GM15510 (cell line): Measurements from ENCODE around the gene CAMSAP2.

Experiments
- POLR2A ChIP-seq: IDR thresholded peaks from 3 replicates; pipeline ENCODE4 v1.6.1; 2011; ENCODE audit warnings: borderline replicate concordance; ENCODE audit not compliant: insufficient read length; ENCODE audit errors: extremely low read depth

CAMSAP2 gene

DNA sequence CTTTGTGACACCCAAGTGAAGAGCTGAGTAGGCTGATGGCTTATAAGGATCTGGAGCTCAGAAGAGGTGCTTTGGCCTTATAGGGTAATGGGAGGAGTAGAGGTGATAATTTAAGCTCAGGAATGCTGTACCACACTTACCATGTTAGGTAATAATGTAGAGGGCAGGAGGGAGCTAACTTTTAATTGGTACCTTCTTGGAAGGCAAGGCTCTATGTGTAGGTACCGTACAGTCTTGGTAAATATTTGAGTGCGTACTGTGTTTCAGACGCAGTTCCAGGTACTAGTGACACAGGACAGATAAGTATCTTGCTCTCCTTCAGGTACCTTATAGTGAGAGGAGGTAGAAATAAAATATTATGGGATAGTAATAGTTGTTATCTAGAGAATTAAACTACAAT lies 16.8 kb downstream of the CAMSAP2 start:
- TF ChIP-seq POLR2A: no peak

DNA sequence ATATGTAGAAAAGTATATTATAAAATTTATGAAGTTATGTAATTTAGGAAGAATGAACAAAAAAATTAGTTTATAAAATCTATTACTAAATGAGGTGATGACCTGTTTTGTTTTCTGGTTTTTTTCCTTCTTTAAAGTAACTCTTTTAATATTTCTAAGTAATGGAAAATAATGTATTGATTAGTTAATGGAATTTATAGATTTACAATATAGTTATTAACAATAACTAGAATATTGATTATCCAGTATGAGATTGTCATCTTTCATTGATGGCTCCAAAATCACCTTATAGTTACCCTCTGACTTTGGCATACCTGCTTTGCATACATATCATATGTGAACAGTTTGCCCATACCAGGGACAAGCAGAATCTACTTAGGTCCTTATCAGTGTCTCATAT lies 23.4 kb downstream of the CAMSAP2 start:
- TF ChIP-seq POLR2A: no peak

DNA sequence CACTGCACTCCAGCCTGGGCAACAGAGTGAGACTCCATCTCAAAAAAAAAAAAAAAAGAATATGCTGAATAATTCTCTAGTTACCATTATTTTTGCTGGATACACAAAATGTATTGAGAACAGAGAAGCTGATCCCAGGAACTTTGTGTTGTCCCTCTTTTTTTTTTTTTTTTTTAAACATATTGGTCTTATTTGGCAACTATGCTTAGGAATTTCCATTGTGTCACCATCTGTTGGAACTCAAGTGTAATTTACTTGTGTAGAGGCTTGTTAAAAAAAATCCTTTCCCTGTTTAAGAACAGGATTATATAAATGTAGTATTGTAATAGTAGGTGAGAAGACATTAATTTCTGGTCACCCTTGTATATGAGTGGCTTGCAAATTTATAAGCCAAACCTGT lies 28.6 kb downstream of the CAMSAP2 start:
- TF ChIP-seq POLR2A: no peak

DNA sequence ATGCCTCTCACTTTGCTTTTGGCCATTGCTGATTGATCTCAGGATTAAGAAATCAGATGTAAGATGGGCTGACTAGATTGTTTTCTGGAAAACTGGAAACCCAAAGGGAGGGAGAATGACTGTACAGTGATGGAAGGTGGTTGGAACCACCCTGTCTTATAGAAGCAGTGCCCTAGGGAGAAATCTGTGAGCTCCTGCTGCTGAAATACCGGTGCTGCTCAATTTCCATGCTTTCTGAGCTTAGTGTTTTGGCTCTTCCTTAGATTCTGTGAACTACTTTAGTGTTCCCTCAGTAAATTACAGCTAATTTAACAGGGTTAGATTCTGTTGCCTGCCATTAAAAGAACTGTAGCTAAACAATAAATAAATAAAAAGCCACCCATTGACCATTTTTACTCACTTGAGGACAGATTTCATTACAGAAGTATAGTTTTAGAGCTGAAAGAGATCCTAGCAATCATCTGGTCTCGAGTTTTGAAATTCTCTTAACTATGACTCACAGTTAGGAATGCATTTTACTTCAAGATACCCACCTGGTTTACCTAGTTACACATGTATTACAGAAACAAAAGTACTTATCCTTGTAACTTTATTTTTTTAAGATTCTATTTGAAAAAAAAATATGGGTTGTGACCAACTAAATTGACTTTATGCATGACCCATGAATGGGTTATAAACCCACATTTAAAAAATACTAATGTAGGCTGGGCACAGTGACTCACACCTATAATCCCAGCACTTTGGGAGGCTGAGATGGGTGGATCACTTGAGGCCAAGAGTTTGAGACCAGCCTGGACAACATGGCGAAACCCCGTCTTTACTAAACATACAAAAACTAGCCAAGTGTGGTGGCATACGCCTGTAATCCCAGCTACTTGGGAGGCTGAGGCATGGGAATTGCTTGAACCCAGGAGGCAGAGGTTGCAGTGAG lies 33.2 kb downstream of the CAMSAP2 start:
- TF ChIP-seq POLR2A: no peak

DNA sequence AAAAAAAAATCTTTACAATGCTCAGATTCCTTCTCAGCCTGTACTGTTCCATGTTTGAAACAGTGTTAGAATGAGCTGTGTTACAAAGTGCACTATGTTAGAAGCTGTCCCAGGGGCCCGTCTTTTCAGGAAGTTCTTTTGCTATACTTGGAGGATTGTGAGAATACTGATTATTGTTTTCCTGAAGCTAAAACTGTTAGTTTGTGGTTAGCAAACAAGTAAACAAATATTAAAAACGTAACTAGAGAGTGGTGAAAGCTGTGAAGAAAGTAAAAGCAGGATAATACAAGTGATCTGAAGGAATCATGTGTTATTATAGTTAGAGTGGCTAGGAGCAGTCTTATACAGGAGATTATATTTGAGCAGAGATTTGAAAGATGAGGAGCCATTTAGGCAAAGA lies 35.6 kb downstream of the CAMSAP2 start:
- no peak for TF ChIP-seq POLR2A

DNA sequence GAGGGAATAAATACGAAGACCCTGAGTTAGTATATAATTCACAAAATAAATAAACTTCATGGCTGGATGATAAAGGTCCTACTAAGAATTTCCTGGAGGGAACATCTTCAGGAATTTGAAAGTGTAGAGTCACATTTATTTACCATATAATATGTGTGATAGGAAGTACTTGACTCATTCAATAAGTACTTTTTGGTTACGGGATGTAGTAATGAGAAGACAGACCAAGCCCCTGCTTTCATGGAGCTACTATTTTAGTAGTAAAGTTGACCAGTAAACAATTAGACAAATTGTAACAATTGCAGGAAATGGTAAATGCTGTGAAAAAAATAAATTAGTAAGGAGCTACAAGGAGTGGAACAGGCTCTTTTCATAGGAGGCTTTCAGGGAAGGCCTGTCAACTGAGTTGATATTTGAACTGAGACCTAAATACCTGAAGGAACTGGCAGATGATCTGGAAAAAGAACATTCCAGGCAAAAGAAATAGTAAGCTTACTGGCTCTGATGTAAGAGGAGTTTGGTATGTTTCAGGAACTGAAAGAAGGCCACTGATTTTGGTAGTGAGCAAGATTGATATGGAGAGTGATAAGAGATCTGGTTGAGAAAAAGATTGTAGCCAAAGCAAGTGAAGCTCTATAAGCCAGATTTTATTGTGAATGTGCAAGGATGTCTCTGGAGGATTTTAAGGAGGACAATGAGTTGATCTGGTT lies 36.2 kb downstream of the CAMSAP2 start:
- TF ChIP-seq POLR2A: no peak

DNA sequence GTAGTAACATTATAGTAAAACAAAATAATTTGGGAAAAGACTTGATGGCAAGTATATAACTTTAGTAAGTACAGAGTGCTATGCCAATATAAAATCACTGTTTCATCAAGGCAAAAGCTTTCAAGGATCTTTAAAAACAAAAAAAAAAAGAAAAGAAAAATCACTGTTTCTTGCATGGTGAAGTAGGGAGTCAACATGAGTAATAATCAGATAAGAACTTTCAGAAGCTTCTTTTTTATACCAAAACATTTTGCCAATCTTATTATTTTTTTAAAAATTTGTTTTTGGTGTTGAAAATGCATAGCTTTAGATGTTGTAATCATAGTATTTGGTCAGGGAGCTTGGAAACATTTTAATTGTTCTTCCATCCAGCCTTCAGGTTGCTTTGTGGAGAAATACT lies 37.2 kb downstream of the CAMSAP2 start:
- no peak for TF ChIP-seq POLR2A

DNA sequence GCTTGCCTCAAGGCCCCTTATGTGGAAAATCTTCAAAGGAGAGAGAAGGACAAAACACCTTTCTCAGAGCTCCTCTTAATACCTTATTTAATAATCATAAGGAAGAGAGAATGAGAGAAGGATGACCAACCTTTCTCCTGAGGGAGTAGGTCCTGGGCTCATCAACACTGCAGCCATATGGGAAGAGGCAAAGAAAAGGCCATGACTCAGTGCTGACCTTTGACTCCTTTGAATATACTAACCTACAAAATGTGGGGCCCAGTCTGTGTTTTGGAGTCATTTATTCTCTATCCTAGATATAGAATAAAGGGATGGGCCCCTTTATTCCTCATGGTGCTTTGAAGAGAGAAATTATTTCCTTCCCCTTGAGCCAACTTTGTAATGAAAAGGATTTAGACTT lies 38.3 kb downstream of the CAMSAP2 start:
- no peak for TF ChIP-seq POLR2A

DNA sequence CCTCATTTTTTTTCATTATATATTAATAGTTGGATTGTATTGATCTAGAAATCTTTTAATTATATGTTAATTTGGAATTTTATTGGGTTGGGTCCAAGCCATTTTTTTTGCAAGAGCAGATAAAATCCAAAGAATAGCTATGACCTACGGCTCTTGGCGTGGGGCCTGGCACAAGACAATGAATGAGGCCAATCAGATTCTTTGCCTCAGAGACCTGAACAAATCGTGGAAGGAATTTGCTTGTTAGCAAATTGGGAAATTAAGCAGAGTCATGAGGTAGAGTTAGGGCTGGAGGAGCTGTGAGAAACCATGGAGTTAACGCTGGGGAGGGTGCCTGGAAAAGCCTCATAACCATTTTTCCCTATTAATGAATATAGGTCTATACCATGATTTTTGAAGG lies 40.1 kb downstream of the CAMSAP2 start:
- no peak for TF ChIP-seq POLR2A

DNA sequence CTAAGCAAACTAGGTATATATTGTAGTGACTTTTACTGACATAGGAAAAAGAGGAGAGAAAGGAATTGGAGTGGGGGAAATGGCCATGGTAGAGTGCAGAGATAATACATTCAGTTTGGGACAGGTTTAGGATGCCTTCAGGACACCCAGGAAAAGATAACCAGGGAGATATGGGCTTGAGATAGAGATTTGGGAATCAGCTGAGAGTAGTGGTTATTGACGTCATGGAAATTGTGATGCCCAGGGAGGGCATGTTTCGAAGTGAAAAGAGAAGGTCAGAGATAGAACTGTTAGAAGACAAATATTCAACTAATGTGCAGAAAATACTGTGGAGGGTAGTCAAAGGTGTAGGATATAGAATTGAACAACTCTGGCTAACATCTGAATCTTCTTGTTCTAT lies 40.6 kb downstream of the CAMSAP2 start:
- TF ChIP-seq POLR2A: no peak

DNA sequence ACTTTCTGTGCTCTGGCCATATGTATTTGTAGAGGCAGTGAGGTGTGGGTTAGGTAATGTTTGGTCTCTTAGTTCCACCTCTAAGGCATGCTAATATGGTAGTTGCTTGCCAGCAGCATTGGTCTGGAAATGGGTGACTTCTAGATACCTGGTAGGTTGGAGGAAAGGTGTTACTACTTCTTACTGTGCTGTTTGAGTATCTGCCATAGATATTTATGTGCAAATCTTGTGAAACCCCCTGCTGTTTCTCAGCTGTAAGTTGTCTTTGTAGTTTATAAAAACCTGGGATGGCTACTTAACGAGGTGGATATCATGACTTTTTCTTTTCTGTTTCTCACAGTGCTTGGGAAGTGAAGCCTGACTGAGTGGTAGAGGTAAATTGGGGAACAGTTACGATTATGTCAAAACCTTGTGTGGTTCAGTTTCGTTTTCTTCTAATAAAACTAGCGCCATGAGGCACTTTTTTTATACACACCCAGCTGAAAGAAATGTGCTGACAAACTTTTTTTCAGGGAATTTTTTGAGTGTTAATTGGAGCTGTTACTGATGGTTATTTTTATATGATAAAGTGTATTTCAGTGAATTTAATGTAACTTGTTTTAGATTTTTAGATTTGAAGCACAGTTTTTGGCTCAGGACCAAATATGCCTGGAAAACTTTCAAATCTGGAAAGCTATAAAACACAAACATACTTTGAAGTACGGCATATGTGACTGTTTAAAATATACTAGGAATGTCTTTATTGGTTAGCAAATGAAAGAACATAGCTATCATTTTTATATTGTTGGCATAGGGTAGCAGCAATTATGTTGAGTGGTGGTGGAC lies 42.1 kb downstream of the CAMSAP2 start:
- TF ChIP-seq POLR2A: no peak

DNA sequence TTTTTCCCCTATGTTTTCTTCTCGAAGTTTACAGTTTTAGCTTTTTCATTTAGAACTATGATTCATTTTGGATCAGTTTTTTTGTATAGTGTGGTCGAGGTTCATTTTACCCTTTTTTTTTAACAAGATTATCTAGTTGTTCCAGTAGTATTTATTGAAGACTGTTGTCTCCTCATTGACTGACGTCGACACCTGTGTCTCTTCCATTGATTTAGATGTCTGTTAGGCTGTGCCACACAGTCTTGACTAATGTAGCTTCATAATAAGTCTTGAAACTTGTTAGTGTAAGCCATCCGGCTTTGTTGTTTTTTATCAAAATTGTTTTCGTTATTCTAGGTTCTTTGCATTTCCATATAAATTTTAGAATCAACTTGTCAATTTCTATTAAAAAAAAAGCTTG lies 45.2 kb downstream of the CAMSAP2 start:
- no peak for TF ChIP-seq POLR2A

DNA sequence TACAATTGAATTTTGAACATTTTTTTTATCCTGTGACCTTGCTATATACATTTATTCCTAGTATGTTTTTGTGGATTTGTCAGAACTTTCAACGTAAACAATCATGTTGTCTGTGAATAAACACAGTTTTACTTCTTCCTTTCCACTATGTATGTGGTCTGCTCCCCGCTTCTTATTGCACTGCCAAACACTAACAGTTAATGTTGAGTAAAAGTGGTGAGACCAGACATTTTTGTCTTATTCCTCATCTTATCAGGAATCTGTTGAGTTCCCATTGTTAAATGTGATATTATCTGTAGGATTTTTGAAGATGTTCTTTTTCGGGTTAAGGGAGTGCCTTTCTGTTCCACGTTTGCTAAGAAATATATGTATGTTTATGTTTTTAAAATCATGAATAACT lies 45.9 kb downstream of the CAMSAP2 start:
- no peak for TF ChIP-seq POLR2A

DNA sequence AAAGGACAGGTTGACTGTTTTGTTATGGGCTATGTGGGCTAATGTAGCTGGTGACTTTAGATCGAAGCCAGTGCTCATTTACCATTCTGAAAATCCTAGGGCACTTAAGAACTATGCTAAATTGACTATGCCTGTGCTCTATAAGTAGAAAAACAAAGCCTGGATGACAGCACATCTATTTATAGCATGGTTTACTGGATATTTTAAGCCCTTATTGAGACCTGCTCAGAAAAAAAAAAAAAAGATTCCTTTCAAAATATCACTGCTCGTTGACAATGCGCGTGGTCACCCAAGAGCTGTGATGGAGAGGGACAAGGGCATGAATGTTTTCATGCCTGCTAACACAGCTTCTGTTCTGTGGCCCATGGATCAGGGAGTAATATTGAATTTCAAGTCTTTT lies 48.1 kb downstream of the CAMSAP2 start:
- TF ChIP-seq POLR2A: no peak

DNA sequence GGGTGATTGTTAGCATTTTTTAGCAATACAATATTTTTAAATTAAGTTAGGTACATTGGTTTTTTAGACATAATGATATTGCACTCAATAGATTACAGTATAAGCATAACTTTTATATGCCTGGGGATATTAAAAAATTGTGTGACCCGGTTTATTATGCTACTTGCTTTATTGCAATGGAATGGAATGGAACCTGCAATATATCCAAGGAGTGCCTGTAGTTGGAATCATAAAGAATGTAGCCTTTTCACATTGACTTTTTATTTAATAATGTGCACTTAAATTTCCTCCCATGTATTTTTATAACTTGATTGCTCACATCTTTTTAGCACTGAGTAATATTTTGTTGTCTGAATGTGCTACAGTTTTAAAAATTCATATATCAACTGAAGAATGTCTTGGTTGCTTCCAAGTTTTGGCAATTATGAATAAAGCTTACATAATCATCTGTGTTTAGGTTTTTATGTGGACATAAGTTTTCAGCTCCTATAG lies 49.2 kb downstream of the CAMSAP2 start:
- TF ChIP-seq POLR2A: no peak
